Smooth muscle cell (in vitro differentiated cells): ENCODE data around the gene NAALADL2. TPM values are rescaled to one million over a fixed set of nuclear protein-coding genes. Genes with fewer than 3 reads are reported as not detected.

Source experiments
- DNase-seq: peaks from one replicate; lab custom pipeline; 2025; ENCODE audit not compliant: unreplicated experiment; lab: John Stamatoyannopoulos, UW
- H2AFZ ChIP-seq: fragments of 200-600 bp; sonication (generic); 2 replicates; pipeline ENCODE4 v1.6.0; 2016; ENCODE audit warnings: antibody characterized with exemption, low read depth, mild to moderate bottlenecking
- H3F3A ChIP-seq: fragments of 200-600 bp; sonication (generic); 2 replicates; pipeline ENCODE4 v1.6.0; 2017; ENCODE audit warnings: antibody characterized with exemption, low read depth
- H3K27ac ChIP-seq: fragments of 200-600 bp; sonication (generic); 2 replicates; pipeline ENCODE4 v1.5.1; 2016; ENCODE audit warnings: low read depth, mild to moderate bottlenecking
- H3K27me3 ChIP-seq: fragments of 200-600 bp; sonication (generic); 2 replicates; pipeline ENCODE4 v1.6.1; 2016; ENCODE audit warnings: low read depth, mild to moderate bottlenecking
- H3K36me3 ChIP-seq: fragments of 200-600 bp; sonication (generic); 2 replicates; pipeline ENCODE4 v1.5.1; 2016; ENCODE audit warnings: low read depth
- H3K4me1 ChIP-seq: fragments of 200-600 bp; sonication (generic); 2 replicates; pipeline ENCODE4 v1.5.1; 2016; ENCODE audit warnings: low read depth
- H3K4me2 ChIP-seq: fragments of 200-600 bp; sonication (generic); 2 replicates; pipeline ENCODE4 v1.6.0; 2016; ENCODE audit warnings: mild to moderate bottlenecking
- H3K4me3 ChIP-seq: fragments of 200-600 bp; sonication (generic); 2 replicates; pipeline ENCODE4 v1.5.1; 2016; ENCODE audit warnings: mild to moderate bottlenecking
- H3K79me2 ChIP-seq: fragments of 200-600 bp; sonication (generic); 2 replicates; pipeline ENCODE4 v1.6.0; 2016; ENCODE audit warnings: low read depth, mild to moderate bottlenecking
- H3K9ac ChIP-seq: fragments of 200-600 bp; sonication (generic); 2 replicates; pipeline ENCODE4 v1.6.0; 2016; ENCODE audit warnings: low read depth
- H3K9me3 ChIP-seq: fragments of 200-600 bp; sonication (generic); replicated peaks from 2 replicates; pipeline ENCODE4 v1.5.1; 2016; ENCODE audit warnings: low read depth
- H4K20me1 ChIP-seq: fragments of 200-600 bp; sonication (generic); 2 replicates; pipeline ENCODE4 v1.6.0; 2016; ENCODE audit warnings: low read depth
- CTCF ChIP-seq: fragments of 200-600 bp; sonication (generic); IDR thresholded peaks from 2 replicates; pipeline ENCODE4 v1.5.1; 2017; ENCODE audit warnings: borderline replicate concordance, mild to moderate bottlenecking, antibody characterized with exemption; ENCODE audit not compliant: insufficient read depth, poor library complexity, severe bottlenecking
- WGBS: methylation state at CpG from one replicate; pipeline ENCODE4 v1.1.7; 2016; ENCODE audit warnings: low lambda C conversion rate; 5-methylcytosine and 5-hydroxymethylcytosine counted together
- polyA plus RNA-seq: library from polyadenylated mRNA; unstranded; fragments of >200 nt; fragmentation: Nextera tagmentation; extraction: Ambion mirVana; gene quantifications from 2 replicates; pipeline ENCODE4 v1.2.1, GENCODE V29; 2016
- total RNA-seq: library from RNA; depleted of rRNA; stranded (reverse); fragments of >200 nt; gene quantifications from 2 replicates; pipeline ENCODE4 v1.2.3, GENCODE V29; 2014

Gene NAALADL2
- total and polyA plus RNA-seq, 2 experiments from 2014 or later, result 2.5 to 13.8 TPM

- no peak for DNase-seq
- Histone ChIP-seq H3K27me3 (no peaks in the 10 kb centered on the region), H3K27ac (no peak overlapping the region), H3K4me2 (no peak overlapping the region), H3K79me2 (no peaks in the 10 kb centered on the region), H3K9me3 (no peaks in the 10 kb centered on the region), H4K20me1 (no peaks in the 10 kb centered on the region), H3K4me1 (no peaks in the 10 kb centered on the region), H3K9ac (no peak overlapping the region), H3K36me3 (no peaks in the 10 kb centered on the region), H2AFZ (no peak overlapping the region), H3K4me3 (no peak overlapping the region), H3F3A (no peaks in the 10 kb centered on the region)
- WGBS, result 91% methylated on average over 6 of the region's 6 CpGs
- no peak for TF ChIP-seq CTCF
Measured at GRCh38 chr3:174883881-174884675, 24.9 kb downstream of the NAALADL2 start.

- Histone ChIP-seq H3K79me2 (no peaks in the 10 kb centered on the region), H3K4me3 (no peak overlapping the region), H3K9me3 (no peaks in the 10 kb centered on the region), H3K9ac (no peak overlapping the region), H3F3A (no peaks in the 10 kb centered on the region), H3K4me2 (no peak overlapping the region), H2AFZ (no peak overlapping the region), H3K36me3 (no peaks in the 10 kb centered on the region), H3K27ac (no peak overlapping the region), H3K27me3 (no peaks in the 10 kb centered on the region), H4K20me1 (no peaks in the 10 kb centered on the region), H3K4me1 (no peaks in the 10 kb centered on the region)
- no peak for DNase-seq
- no peak for TF ChIP-seq CTCF
- 62% methylated on average over 7 of the region's 7 CpGs for WGBS
Measured at GRCh38 chr3:174884776-174885568, 25.8 kb downstream of the NAALADL2 start.

GRCh38 chr3:174891524-174892203 is 32.5 kb downstream of the NAALADL2 start:
- H4K20me1 ChIP-seq, result no peaks in the 10 kb centered on the region
- TF ChIP-seq CTCF, result no peak
- no peaks in the 10 kb centered on the region for H3K9me3 ChIP-seq
- H3K36me3 ChIP-seq, result no peaks in the 10 kb centered on the region
- H3K4me3 ChIP-seq, result no peak overlapping the region
- H3K79me2 ChIP-seq, result no peaks in the 10 kb centered on the region
- no peak for DNase-seq
- H3K4me1 ChIP-seq, result no peaks in the 10 kb centered on the region
- no peak overlapping the region for H3K9ac ChIP-seq
- no peak overlapping the region for H2AFZ ChIP-seq
- no peaks in the 10 kb centered on the region for H3F3A ChIP-seq
- WGBS, result 84% methylated on average over 6 of the region's 6 CpGs
- H3K27ac ChIP-seq, result no peak overlapping the region
- no peaks in the 10 kb centered on the region for H3K27me3 ChIP-seq
- no peak overlapping the region for H3K4me2 ChIP-seq
